GM15510 (cell line): Measurements from ENCODE around the gene ITPR1.

Source experiments
- POLR2A ChIP-seq: IDR thresholded peaks from 3 replicates; pipeline ENCODE4 v1.6.1; 2011; ENCODE audit warnings: borderline replicate concordance; ENCODE audit not compliant: insufficient read length; ENCODE audit errors: extremely low read depth

Gene ITPR1

DNA sequence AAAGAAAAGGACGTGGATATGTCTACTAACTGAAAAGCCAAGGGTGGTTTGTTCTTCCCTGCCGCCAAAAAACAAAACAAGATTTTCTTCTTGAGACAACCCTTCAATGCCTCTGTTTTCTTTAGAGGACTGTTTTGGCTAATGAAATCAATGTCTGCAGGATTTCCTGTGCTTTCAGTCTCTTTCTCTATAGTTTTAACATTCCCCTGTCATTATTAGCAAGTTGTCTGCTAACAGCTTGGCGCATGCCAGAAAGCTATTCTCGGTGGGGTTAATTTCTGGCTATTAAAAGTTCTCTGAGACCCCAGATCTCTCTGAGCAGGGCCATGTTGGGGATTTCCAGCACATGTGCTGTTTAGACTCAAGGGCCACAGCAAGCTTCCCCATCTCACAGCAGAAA lies 56.7 kb downstream of the ITPR1 start:
- TF ChIP-seq POLR2A: no peak

DNA sequence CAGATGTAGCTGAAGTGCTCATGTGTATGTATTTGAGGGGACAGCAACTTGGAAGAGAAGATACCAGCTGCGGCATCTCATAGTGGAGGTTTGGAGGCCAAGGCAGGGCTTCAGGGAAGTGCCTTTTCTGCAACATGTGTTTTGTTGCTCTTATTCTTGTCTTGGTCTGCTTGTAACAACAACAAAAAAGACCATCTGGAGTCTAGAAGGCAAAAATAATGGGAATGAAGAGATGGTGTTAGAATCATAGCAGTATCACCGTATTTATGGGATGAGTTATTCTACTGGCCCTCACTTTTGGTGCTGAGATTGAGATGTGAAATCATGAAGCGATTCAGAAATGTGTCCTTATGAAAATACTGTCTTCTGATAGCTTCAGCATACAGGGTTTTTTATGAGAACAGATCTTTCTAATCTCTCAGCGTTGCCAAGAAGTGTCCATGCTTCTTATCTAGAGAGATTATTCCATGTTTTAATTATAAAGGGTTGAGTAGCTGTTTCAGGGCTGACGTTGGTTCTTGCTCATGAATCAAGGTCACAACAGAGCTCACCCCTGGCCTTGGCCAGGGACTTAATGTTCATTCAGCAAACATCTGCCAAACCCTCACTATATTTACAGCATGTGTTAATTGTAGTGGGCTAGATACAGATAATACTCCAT lies 58.0 kb downstream of the ITPR1 start:
- TF ChIP-seq POLR2A: no peak

DNA sequence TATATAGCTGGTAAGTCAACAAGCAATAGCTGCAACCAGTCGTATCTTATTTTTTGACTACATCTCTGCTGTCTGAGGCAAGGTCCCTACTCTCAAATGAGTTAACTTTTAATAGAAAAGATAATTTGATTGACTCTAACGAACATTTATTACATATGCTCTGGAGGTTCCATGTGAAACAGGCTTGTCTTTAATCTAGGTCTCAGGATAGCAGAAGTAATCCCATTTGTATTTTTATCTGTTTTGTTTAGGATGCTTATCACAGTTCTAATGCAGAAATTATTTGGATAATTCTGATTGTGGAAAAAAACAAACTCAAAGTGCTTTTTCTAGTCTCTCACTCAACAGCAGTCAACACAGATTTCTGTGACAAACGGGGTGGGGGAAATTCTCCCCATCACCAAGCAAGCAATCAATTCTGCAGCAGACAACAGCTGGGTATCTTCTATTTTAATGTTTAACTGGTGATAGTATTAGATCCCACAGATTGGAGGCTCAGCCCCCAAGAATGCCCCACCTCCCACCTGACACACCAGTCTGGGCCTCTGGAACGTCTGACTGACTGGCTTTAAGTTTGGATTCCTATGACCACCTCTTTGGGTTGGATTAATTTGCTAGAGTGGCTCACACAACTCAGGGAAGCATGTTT lies 58.8 kb downstream of the ITPR1 start:
- no peak for TF ChIP-seq POLR2A

DNA sequence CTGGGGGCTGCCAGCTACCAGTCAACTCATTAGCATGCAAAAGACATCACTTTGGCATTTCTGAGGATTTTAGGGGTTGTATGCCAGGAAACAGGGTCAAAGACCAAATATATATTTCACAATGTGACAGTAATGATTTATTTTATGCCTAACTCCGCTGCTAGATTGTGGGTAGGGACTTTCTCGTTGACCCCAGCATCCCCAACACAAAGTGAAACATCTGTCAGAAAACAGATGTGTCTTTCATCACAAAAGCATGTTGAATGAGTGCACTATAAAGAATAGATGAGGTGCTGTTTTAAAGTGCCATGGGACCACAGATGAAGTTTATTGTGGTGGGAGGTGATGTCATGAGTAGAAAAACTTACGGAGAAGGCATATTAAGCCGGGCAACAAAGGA lies 59.7 kb downstream of the ITPR1 start:
- TF ChIP-seq POLR2A: no peak

DNA sequence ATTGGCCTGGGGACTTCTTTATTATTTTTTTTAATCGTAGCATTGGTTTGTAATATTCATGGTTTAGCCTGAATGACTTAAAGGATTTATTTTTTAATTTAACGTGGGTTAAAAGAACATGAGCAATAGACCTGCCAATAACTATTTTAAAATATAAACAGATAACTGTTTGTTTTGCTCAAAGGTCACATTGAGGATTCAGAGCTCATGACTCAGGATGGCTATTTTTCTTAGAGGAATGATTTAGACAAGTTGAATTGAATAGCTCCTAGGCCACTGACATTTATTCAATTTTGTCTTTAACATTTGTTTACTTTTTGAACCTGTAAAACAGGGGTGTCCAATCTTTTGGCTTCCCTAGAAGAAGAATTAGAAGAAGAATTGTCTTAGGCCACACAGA lies 68.5 kb downstream of the ITPR1 start:
- no peak for TF ChIP-seq POLR2A

DNA sequence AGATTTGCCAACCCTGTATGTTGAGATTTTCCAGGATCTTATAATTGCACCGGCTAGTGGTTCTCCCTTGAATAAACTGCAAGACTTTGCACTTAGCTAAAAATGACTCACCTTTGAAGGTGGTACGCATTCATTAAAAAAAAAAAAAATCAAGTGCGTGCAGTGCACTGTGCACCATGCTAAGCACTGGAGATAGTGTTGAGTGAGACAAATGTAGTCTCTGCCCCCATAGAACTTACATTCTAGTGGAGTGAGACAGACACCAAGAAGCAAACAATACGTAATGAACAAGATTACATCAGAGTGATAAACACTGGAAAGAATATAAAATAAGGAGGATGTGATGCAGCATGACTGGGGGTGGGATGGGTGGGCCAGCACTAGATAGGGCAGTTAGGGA lies 69.4 kb downstream of the ITPR1 start:
- no peak for TF ChIP-seq POLR2A

DNA sequence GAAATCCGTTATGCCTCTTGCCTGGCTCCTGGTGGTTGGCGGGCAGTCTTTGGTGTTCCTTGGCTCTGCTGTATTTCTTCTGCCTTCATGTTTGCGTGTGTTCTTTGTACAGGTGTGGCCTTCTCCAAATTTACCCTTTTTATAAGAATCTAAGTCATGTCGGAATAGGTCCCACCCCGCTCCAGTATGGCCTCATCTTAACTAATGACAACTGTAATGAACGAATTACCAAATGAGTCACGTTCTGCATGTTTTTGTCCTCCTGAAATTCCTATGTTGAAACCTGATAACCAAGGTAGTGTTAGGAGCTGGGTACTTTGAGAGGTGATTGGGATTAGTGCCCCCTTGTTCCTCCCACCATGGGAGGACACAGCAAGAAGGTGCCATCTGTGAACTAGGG lies 71.1 kb downstream of the ITPR1 start:
- TF ChIP-seq POLR2A: no peak

DNA sequence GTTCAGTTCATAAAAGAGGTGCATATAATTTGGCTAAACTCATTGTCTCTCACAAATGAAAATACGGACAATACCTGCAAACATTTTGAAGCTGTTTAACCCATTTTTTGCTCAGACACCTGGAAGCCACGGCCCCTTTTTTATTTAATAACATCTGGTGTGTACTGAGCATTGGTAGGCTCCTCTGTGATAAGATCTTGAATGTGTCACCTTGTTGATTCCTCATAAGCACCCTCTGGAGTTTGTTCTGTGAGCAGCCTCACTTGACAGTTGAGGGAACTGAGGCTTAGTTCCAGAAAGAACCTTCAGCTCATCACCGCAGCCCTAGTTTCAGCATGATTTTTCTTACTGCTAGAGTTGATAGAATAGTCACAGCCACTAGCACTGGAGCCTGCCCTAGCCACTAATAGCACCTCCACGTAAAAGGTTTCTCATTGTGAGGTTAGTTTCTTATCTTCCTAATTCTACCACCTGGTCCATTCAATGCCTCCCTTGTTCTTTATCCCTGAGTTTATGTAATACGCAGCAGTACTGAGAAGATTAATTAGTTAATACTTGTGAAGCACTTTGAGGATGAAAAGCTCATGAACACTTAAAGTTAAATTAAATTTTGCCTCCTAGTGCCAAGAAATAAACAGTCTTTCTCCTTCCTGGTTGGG lies 71.9 kb downstream of the ITPR1 start:
- TF ChIP-seq POLR2A: no peak

DNA sequence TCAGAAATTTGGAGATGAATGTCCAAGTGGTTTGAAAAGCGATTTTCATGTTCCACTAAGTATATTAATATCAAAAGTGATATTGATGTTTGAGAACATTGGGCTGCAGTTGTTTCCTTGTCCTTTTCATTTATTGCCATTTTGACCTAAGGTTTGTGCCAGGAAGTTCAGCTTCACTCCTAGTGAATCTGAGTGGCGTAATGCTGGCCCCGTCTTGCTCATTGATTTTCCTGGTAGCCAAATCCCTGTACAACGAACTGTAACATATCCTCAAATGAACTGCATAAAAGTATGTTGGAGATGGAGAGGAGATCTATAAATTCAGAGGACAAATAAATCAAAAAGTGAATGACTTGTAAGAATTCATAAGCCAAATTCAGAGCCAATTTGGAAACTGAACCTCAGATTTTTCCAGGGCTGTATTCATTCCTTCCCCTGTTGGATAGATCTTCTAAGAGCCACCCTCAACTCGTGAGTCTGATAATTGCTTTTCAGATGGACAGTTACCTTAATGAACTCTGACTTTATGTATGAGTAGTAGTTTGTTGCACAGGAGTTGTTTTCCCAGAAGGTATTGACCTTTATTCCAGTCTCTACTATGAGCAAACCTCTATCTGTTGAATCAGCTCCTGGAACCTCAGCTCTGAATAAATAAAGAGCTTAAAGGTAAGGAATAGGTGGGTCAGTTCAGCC lies 72.8 kb downstream of the ITPR1 start:
- no peak for TF ChIP-seq POLR2A

DNA sequence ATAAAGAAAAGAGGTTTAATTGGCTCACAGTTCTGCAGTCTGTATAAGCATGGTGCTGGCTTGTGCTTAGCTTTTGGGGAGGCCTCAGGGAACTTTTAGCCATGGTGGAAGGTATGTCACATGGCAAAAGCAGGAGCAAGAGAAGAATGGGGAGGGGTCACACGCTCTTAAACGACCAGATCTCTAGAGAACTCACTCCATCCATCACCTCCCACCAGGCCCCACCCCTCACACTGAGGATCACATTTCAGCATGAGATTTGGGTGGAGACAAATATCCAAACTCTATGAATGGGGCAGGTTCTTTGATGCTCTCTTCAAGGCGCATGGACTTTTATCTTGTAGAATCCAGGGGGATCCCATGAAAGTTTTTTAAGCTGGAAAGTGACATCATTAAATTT lies 75.7 kb downstream of the ITPR1 start:
- TF ChIP-seq POLR2A: no peak

DNA sequence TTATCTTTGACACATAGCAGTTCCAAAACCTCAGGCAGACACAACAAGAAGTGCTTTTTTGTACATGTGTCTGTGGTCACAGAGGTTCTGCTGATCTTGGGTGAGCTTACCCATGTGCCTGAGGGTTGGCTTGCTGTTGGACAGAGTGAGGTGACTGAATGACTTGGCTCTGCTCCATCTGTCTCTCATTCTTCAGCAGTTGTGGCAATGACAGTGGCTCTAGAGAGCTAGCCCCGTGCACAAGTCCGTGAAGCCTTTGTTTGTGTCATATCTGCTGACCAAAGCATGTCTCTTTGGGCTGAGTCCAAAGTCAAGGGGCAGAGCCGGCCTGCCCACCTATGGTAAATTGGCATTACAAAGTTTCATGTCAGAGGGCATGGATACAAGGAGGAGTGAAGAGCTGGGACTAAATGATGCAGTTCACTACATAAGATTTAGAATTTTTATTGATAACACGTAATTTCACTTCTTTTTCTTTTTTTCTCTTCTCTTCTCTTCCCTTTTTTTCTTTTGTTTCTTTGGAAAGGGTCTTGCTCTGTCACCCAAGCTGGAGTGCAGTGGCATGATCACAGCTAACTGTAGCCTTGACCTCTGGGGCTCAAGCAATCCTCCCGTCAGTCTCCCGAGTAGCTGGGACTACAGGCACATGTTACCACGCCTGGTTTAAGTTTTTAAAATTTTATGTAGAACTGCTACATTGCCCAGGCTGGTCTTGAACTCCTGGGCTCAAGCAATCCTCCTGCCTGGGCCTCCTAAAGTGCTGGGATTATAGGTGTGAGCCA lies 77.9 kb downstream of the ITPR1 start:
- no peak for TF ChIP-seq POLR2A

DNA sequence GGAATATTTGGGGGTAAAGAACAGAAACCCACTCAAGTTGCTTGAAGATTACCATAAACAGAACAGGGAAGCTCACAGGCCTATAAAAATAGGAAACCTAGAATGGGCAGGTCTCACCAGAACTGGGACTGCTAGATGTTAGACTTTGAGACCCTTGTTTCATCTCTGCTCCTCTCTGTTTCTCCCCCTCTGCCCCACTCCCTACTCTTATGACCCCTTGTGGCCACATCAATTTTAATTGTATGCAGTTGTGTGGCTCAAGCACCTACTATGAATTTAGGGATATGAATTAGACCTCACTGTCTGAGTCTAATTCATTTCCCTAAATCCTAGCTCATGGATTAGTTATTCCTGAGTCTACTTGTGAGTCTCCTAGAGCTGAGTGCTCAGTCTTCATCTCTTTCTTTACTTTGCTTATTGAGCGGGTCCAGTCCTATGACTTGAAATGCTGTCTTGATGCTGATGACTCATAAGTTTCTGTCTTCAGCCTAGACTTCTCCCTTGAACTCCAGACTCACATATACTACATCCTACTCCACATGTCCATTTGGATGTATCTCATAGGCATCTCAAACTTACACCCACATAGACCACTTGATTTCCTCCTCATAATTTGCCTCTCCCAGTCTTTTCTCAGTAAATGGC lies 78.7 kb downstream of the ITPR1 start:
- TF ChIP-seq POLR2A: no peak

DNA sequence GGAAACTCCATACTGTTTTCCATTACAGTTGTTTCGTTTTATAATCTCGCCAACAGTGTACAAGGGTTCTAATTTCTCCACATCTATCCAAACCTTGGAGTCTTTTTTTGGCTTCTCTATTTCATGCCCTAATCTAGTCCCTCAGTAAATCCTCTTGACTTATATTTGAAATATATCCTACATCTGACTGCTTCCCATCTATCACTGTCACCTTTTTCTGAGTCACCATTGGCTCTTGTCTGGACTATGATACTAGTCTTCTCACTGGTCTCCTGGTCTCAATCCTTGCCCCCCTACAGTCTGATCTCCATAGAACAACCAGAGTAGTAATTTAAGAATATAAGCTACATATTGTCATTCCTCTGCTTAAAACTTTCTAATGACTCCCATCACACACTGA lies 80.0 kb downstream of the ITPR1 start:
- no peak for TF ChIP-seq POLR2A

DNA sequence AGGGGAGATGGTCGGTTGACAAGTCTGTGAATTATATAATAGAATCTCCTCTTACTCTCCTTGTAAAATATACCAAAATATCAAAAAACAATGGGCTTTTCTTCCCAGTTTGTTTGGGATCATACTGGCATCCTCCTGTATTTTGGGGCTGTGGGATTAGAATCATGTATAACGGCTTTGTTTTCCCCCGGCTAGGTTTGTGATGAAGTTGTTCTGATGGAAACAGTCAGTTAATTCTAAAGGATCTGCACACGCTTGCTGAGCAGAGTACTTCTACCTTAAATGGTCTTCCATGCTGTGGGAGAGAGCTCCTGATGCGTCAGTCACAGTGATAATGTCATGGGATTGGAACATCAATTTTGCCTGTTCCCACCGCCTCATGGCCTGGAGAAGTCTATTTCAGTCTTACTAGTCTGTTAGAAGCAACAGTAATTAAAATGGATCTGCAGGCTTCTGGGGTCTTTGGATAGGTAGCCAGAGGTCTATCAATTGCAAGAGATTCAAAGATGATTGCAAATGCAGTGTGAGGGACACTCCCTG lies 81.3 kb downstream of the ITPR1 start:
- TF ChIP-seq POLR2A: no peak
